ENCODE results near the gene PDGFD.

Gene PDGFD

GRCh38 chr11:103946793-103947545 lies 217.0 kb downstream of the PDGFD start:
- FAIRE-seq, result no peak

- no peak for FAIRE-seq
Observed at GRCh38 chr11:103944251-103944940, 219.6 kb downstream of the PDGFD start.

GRCh38 chr11:103942646-103943045 lies 221.3 kb downstream of the PDGFD start:
- no peak for FAIRE-seq

GRCh38 chr11:103940551-103940950 lies 223.4 kb downstream of the PDGFD start:
- FAIRE-seq, result no peak

- FAIRE-seq, result no peak
Observed at GRCh38 chr11:103939694-103940093, 224.3 kb downstream of the PDGFD start.

GRCh38 chr11:103936059-103936458 lies 227.9 kb downstream of the PDGFD start:
- FAIRE-seq, result no peak

GRCh38 chr11:103935219-103935618 lies 228.7 kb downstream of the PDGFD start:
- no peak for FAIRE-seq

- no peak for FAIRE-seq
Observed at GRCh38 chr11:103929170-103929903, 234.6 kb downstream of the PDGFD start.

- no peak for FAIRE-seq
Observed at GRCh38 chr11:103928802-103929161, 235.2 kb downstream of the PDGFD start.

GRCh38 chr11:103928040-103928801 lies 235.7 kb downstream of the PDGFD start:
- FAIRE-seq, result no peak

GRCh38 chr11:103927535-103927934 lies 236.4 kb downstream of the PDGFD start:
- FAIRE-seq, result no peak

- no peak for FAIRE-seq
Observed at GRCh38 chr11:103926990-103927389, 237.0 kb downstream of the PDGFD start.

- no peak for FAIRE-seq
Observed at GRCh38 chr11:103924166-103925013, 239.6 kb downstream of the PDGFD start.

- no peak for FAIRE-seq
Observed at GRCh38 chr11:103923451-103923931, 240.5 kb downstream of the PDGFD start.

- no peak for FAIRE-seq
Observed at GRCh38 chr11:103920933-103921332, 243.0 kb downstream of the PDGFD start.

- FAIRE-seq, result no peak
Observed at GRCh38 chr11:103920449-103920848, 243.5 kb downstream of the PDGFD start.

- FAIRE-seq, result no peak
Observed at GRCh38 chr11:103910721-103911120, 253.2 kb downstream of the PDGFD start.

GRCh38 chr11:103907548-103908455 lies 256.1 kb downstream of the PDGFD start:
- no peak for FAIRE-seq

GRCh38 chr11:103907136-103907535 lies 256.8 kb downstream of the PDGFD start:
- FAIRE-seq, result no peak

- no peak for FAIRE-seq
Observed at GRCh38 chr11:103906291-103906867, 257.6 kb downstream of the PDGFD start.

GRCh38 chr11:103904324-103904667 lies 259.7 kb downstream of the PDGFD start:
- no peak for FAIRE-seq

Data from A204.1 (cell line).